HCT116 (cell line): Measurements from ENCODE around the gene ADAM10.

Source experiments
- CTCF ChIP-seq, 3 experiments: fragments of 200-600 bp in 1 of 3; sonication (generic) in 1 of 3; IDR thresholded peaks in 2 of 3; conservative IDR thresholded peaks in 1 of 3; 2 replicates each; pipeline ENCODE4 v1.5.1; 2012 to 2017; ENCODE audit warnings: low read depth in 2 of 3, low read length in 2 of 3, antibody characterized with exemption in 1 of 3, borderline replicate concordance in 1 of 3, control low read depth in 1 of 3, mild to moderate bottlenecking in 1 of 3, mixed read lengths in 1 of 3, mixed run types in 1 of 3, moderate library complexity in 1 of 3; ENCODE audit not compliant: insufficient read depth in 1 of 3
- EZH2phosphoT487 ChIP-seq: fragments of 200-600 bp; IDR thresholded peaks from 2 replicates; pipeline ENCODE4 v1.6.1; 2018; ENCODE audit warnings: antibody characterized with exemption, borderline replicate concordance
- POLR2A ChIP-seq: IDR thresholded peaks from 2 replicates; pipeline ENCODE4 v1.7.0; 2011; ENCODE audit warnings: borderline replicate concordance; ENCODE audit not compliant: insufficient read depth, insufficient read length; ENCODE audit errors: extremely low read depth
- POLR2AphosphoS5 ChIP-seq: IDR thresholded peaks from 2 replicates; pipeline ENCODE4 v1.6.1; 2011; ENCODE audit warnings: mild to moderate bottlenecking, low read depth, low read length, moderate library complexity

DNA sequence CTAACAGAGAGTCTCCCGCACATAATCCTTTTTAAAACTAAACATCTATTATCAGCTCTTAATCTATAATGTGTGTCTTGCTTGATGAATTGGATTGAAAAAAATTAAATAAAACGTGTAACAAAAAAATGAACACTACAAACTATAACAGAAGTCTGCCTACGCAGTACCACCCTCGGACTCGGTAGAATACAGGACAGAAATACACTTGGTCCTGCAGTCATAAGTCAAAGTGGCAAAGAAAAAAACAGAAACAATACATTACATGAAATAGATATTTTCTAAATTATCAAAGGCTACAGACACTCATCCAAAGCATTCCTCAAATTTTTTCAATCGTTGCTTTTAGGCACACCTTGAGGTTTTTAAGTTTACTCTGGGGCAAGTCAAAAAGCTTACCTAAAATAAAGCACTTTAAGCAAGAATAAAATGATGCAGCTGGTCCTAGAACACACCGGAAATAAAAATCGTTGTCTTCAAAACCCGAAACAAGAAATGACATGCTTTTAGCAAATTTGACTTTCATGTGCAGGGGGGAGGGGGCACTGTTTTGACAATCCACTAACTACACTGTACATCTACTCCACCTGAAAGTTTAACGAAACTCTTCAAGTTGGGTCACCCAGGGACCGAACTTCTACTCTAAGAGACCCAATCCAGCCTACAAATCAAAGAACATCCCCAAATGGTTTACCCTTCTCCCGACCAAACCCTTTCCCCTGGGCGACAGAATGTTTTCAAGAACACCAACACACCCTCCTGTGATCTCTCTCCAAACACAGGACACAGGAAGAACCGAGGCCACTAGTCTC lies 1.3 kb downstream of the ADAM10 start:
- no peak for TF ChIP-seq POLR2AphosphoS5
- no peak for TF ChIP-seq CTCF (IDR thresholded peaks at IDR 0.05 in 2 of 3, conservative IDR thresholded peaks at IDR 0.05 in 1 of 3; ENCODE audit: borderline replicate concordance in 1 of 3, insufficient read depth in 1 of 3, low read depth in 2 of 3, low read length in 2 of 3)
- TF ChIP-seq POLR2A, result no peak
- no peak for TF ChIP-seq EZH2phosphoT487
